HepG2 (cell line): ENCODE data around the gene GALNT1. TPM values are rescaled to one million over a fixed set of nuclear protein-coding genes. Genes with fewer than 3 reads are reported as not detected.

Experiments
- ATAC-seq: fragments of 200-7000 bp; cut with Tn5 transposase; 3 replicates; pipeline ENCODE4 v1.9.1; 2020; ENCODE audit warnings: mild to moderate bottlenecking, moderate library complexity
- BruUV-seq: library from RNA; stranded (reverse); fragments of 400-500 nt; replicated peaks from 2 replicates; lab custom pipeline; 2021; lab: Mats Ljungman, UMichigan
- CTCF ChIA-PET: fragments of 300-600 bp; formaldehyde crosslinking; extraction: SDS; loops from one replicate; lab custom pipeline; 2021; ENCODE audit warnings: low total read pairs, inconsistent platforms, low intra/inter-chr PET ratio; lab: Yijun Ruan, JAX
- POLR2A ChIA-PET: fragments of 350-600 bp; sonication (Branson Sonifier 250); formaldehyde crosslinking; loops from one replicate; lab custom pipeline; 2020; ENCODE audit warnings: antibody characterized with exemption, inconsistent platforms; lab: Yijun Ruan, JAX
- DNase-seq: peaks from one replicate; pipeline ENCODE4 v3.0.0-alpha.2; 2015; ENCODE audit warnings: low spot score
- FAIRE-seq: peaks from 3 replicates; lab custom pipeline; 2011; peaks lifted over from hg19 to GRCh38; lab: Jason Lieb, UNC
- H2AFZ ChIP-seq: one replicate; pipeline ENCODE4 v1.6.1; 2011; ENCODE audit warnings: low read length, inconsistent platforms
- H3K27ac ChIP-seq: fragments of 300-600 bp; 3 replicates; pipeline ENCODE4 v1.8.0; 2011; ENCODE audit warnings: mixed run types, mild to moderate bottlenecking, mixed read lengths, low read length, inconsistent platforms; ENCODE audit not compliant: insufficient read depth; ENCODE audit errors: extremely low read length
- H3K27me3 ChIP-seq, 2 experiments: fragments of 200-600 bp in 1 of 2; 2 replicates in 1 of 2; 3 replicates in 1 of 2; pipeline versions ENCODE4 v1.6.0 to v1.8.0; 2011; ENCODE audit warnings: low read length in 2 of 2, mild to moderate bottlenecking in 2 of 2, moderate library complexity in 2 of 2, inconsistent platforms in 1 of 2; ENCODE audit not compliant: insufficient read depth in 2 of 2, control insufficient read depth in 1 of 2
- H3K36me3 ChIP-seq, 2 experiments: fragments of 200-600 bp in 1 of 2; replicated peaks in 1 of 2; 2 replicates in 1 of 2; 3 replicates in 1 of 2; pipeline versions ENCODE4 v1.5.1 to v1.8.0; 2011; ENCODE audit warnings: low read length in 2 of 2, inconsistent platforms in 1 of 2; ENCODE audit not compliant: insufficient read depth in 2 of 2, control insufficient read depth in 1 of 2
- H3K4me1 ChIP-seq: 2 replicates; pipeline ENCODE4 v1.5.1; 2012; ENCODE audit warnings: low read length, inconsistent platforms; ENCODE audit not compliant: insufficient read depth
- H3K4me2 ChIP-seq: 2 replicates; pipeline ENCODE4 v1.6.0; 2011; ENCODE audit warnings: low read depth, low read length, inconsistent platforms
- H3K4me3 ChIP-seq, 3 experiments: fragments of 200-600 bp in 1 of 3; sonication (generic), shearing (Covaris generic) in 1 of 3; replicated peaks in 1 of 3; 2 replicates each; pipeline ENCODE4 v1.5.1; 2011 to 2016; ENCODE audit warnings: low read length in 3 of 3, inconsistent platforms in 2 of 3, low read depth in 2 of 3, mild to moderate bottlenecking in 2 of 3, control low read depth in 1 of 3, mixed read lengths in 1 of 3; ENCODE audit not compliant: insufficient read depth in 1 of 3
- H3K79me2 ChIP-seq: one replicate; pipeline ENCODE4 v1.6.1; 2011; ENCODE audit warnings: low read length, inconsistent platforms; ENCODE audit not compliant: insufficient read depth
- H3K9ac ChIP-seq: 2 replicates; pipeline ENCODE4 v1.6.0; 2011; ENCODE audit warnings: mild to moderate bottlenecking, low read depth, low read length, inconsistent platforms; ENCODE audit not compliant: insufficient read depth
- H3K9me3 ChIP-seq: 2 replicates; pipeline ENCODE4 v1.5.1; 2012; ENCODE audit warnings: mild to moderate bottlenecking, low read length
- H4K20me1 ChIP-seq: 2 replicates; pipeline ENCODE4 v1.6.0; 2011; ENCODE audit warnings: inconsistent platforms, mild to moderate bottlenecking, low read length, moderate library complexity; ENCODE audit not compliant: insufficient read depth
- FOXJ3 ChIP-seq: sonication (generic); formaldehyde crosslinking; IDR thresholded peaks from 2 replicates; pipeline ENCODE4 v1.4.0; 2020; ENCODE audit warnings: missing genetic modification reagents, mild to moderate bottlenecking, borderline replicate concordance
- FOXK1 ChIP-seq: sonication (generic); formaldehyde crosslinking; IDR thresholded peaks from 2 replicates; pipeline ENCODE4 v1.4.0; 2020; ENCODE audit warnings: low read depth, missing genetic modification reagents, borderline replicate concordance
- NFKB2 ChIP-seq: sonication (generic); formaldehyde crosslinking; IDR thresholded peaks from 2 replicates; pipeline ENCODE4 v1.4.0; 2020; ENCODE audit warnings: missing genetic modification reagents, borderline replicate concordance
- PAX8 ChIP-seq: sonication (generic); formaldehyde crosslinking; IDR thresholded peaks from 2 replicates; pipeline ENCODE4 v1.8.0; 2022; ENCODE audit warnings: mild to moderate bottlenecking, missing genetic modification reagents, borderline replicate concordance
- SMARCE1 ChIP-seq: fragments of 450-650 bp; IDR thresholded peaks from 2 replicates; pipeline ENCODE4 v1.6.1; 2017; ENCODE audit warnings: borderline replicate concordance
- ZMYM3 ChIP-seq: sonication (generic); formaldehyde crosslinking; IDR thresholded peaks from 2 replicates; pipeline ENCODE4 v1.5.1; 2020; ENCODE audit warnings: mild to moderate bottlenecking, missing genetic modification reagents
- ZNF777 ChIP-seq: sonication (generic); formaldehyde crosslinking; IDR thresholded peaks from 2 replicates; pipeline ENCODE4 v1.4.0; 2020; ENCODE audit warnings: missing genetic modification reagents
- ZNF883 ChIP-seq: sonication (generic); formaldehyde crosslinking; IDR thresholded peaks from 2 replicates; pipeline ENCODE4 v1.5.1; 2020; ENCODE audit warnings: mild to moderate bottlenecking, missing genetic modification reagents; ENCODE audit errors: not compliant biosample characterization
- WGBS: methylation state at CpG from one replicate; pipeline ENCODE4 v1.1.6; 2017; ENCODE audit warnings: low lambda C conversion rate; 5-methylcytosine and 5-hydroxymethylcytosine counted together
- in situ Hi-C: cut with HindIII; loops from 2 replicates; pipeline ENCODE4 v1.10.0; 2017; ENCODE audit warnings: low pct_unique_long_range_greater_than_20kb; ENCODE audit not compliant: extremely low pct_ligation_motif_present
- intact Hi-C: fragments of 100-400 bp; cut with micrococcal nuclease; formaldehyde crosslinking; loops from one replicate; pipeline ENCODE4 v1.10.0; 2022; ENCODE audit not compliant: unreplicated experiment
- polyA plus RNA-seq, 8 experiments: library from polyadenylated mRNA; depleted of rRNA in 3 of 8; stranded (reverse) in 7 of 8; unstranded in 1 of 8; fragments of >200 nt; fragmentation: Illumina TruSeq in 4 of 8; extraction: Trizol in 4 of 8; gene quantifications; 2 replicates each; pipeline versions ENCODE4 v1.2.1 to v1.2.3, GENCODE V29; 2011 to 2016; ENCODE audit warnings: low read depth in 4 of 8, missing spikeins in 1 of 8, mixed read lengths in 1 of 8; ENCODE audit not compliant: insufficient read depth in 1 of 8
- total RNA-seq, 5 experiments: library from RNA; depleted of rRNA; stranded (reverse); fragments of >200 nt; fragmentation: Illumina TruSeq; extraction: Trizol; gene quantifications; 2 replicates each; pipeline ENCODE4 v1.2.3, GENCODE V29; 2016; ENCODE audit warnings: low read depth in 1 of 5
- TF ChIP-seq, protein P1 (sequence below): sonication (generic); formaldehyde crosslinking; IDR thresholded peaks from 2 replicates; pipeline ENCODE4 v1.5.0; 2020; ENCODE audit warnings: mild to moderate bottlenecking, missing genetic modification reagents, borderline replicate concordance
- TF ChIP-seq, protein P2 (sequence below): sonication (generic); IDR thresholded peaks from 2 replicates; pipeline ENCODE4 v1.6.1; 2016; ENCODE audit warnings: low read depth, borderline replicate concordance

The GALNT1 gene
- total and polyA plus RNA-seq, 2 of the 13 experiments (the other 11 are each of a cell fraction or from before 2014, with no cell fraction given) = 41.1 to 100 TPM

DNA sequence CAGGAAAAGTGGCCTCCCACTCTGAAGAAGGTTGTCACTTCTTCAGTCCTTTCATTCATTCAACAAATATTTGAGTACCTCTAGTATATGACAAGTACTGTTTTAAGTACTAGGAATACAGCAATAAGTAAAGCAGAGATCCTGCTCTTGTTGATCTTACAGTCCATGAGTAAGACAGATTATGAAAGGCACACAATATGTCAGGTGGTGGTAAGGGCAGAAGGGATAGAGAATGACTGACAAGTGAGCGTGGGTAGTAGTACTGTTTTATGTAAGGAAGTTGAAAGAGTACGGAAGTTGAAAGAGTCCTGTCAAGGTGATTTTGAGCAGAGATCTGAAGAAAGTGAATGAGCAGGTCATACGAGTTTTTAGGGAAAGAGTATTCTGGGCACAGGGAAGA, 111.3 kb downstream of the GALNT1 start:
- Histone ChIP-seq H3K4me2 (no peak overlapping the region), H2AFZ (no peak overlapping the region), H3K79me2 (no peaks in the 10 kb centered on the region), H3K9me3 (no peaks in the 10 kb centered on the region), H3K9ac (no peak overlapping the region), H3K27me3 (no peaks in the 10 kb centered on the region), H3K36me3 (peaks cover 3 to 18% of the 10 kb centered on the region in 2 experiments; a peak in 4 of 5 replicates), H3K4me3 (no peak overlapping the region), H3K27ac (no peak overlapping the region), H3K4me1 (peaks cover 23% of the 10 kb centered on the region), H4K20me1 (no peaks in the 10 kb centered on the region)
- intact Hi-C loops = no loop called here
- TF ChIP-seq ZNF777 (no peak), NFKB2 (CRISPR knock-in tag) (no peak), FOXK1 (no peak), ZMYM3 (CRISPR knock-in tag) (no peak), SMARCE1 (no peak), ZNF883 (CRISPR knock-in tag) (no peak), PAX8 (CRISPR knock-in tag) (no peak), FOXJ3 (CRISPR knock-in tag) (no peak)
- TF ChIP-seq, protein P1, sequence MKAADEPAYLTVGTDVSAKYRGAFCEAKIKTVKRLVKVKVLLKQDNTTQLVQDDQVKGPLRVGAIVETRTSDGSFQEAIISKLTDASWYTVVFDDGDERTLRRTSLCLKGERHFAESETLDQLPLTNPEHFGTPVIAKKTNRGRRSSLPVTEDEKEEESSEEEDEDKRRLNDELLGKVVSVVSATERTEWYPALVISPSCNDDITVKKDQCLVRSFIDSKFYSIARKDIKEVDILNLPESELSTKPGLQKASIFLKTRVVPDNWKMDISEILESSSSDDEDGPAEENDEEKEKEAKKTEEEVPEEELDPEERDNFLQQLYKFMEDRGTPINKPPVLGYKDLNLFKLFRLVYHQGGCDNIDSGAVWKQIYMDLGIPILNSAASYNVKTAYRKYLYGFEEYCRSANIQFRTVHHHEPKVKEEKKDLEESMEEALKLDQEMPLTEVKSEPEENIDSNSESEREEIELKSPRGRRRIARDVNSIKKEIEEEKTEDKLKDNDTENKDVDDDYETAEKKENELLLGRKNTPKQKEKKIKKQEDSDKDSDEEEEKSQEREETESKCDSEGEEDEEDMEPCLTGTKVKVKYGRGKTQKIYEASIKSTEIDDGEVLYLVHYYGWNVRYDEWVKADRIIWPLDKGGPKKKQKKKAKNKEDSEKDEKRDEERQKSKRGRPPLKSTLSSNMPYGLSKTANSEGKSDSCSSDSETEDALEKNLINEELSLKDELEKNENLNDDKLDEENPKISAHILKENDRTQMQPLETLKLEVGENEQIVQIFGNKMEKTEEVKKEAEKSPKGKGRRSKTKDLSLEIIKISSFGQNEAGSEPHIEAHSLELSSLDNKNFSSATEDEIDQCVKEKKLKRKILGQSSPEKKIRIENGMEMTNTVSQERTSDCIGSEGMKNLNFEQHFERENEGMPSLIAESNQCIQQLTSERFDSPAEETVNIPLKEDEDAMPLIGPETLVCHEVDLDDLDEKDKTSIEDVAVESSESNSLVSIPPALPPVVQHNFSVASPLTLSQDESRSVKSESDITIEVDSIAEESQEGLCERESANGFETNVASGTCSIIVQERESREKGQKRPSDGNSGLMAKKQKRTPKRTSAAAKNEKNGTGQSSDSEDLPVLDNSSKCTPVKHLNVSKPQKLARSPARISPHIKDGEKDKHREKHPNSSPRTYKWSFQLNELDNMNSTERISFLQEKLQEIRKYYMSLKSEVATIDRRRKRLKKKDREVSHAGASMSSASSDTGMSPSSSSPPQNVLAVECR (CRISPR knock-in tag) = no peak
- TF ChIP-seq, protein P2, sequence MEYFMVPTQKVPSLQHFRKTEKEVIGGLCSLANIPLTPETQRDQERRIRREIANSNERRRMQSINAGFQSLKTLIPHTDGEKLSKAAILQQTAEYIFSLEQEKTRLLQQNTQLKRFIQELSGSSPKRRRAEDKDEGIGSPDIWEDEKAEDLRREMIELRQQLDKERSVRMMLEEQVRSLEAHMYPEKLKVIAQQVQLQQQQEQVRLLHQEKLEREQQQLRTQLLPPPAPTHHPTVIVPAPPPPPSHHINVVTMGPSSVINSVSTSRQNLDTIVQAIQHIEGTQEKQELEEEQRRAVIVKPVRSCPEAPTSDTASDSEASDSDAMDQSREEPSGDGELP = no peak
- ATAC-seq (no peak), DNase-seq (no peak), FAIRE-seq (no peak)
- BruUV-seq = no TSS peak
- ChIA-PET CTCF (no interaction called here), POLR2A (no interaction called here)
- in situ Hi-C loops = no loop called here
- 99% methylated on average over 3 of the region's 3 CpGs for WGBS
